Prostate gland (tissue), 2 donors: ENCODE data around the gene RFT1. TPM values are rescaled to one million over a fixed set of nuclear protein-coding genes. Genes with fewer than 3 reads are reported as not detected.

Source experiments
- DNase-seq: peaks from one replicate; pipeline ENCODE4 v3.0.0-alpha.2; 2019; ENCODE audit warnings: low spot score
- H3K27ac ChIP-seq, 2 donors: fragments of 200-600 bp; sonication (generic); 2 replicates each; pipeline ENCODE4 v1.5.1; 2017 to 2019
- H3K27me3 ChIP-seq: fragments of 200-600 bp; sonication (generic); replicated peaks from 2 replicates; pipeline ENCODE4 v1.5.1; 2019; ENCODE audit not compliant: insufficient read depth
- H3K36me3 ChIP-seq, 2 donors: fragments of 200-600 bp; sonication (generic); 1 replicate in 1 of 2; 2 replicates in 1 of 2; pipeline versions ENCODE4 v1.5.1 to v1.8.1; 2017 to 2019
- H3K4me1 ChIP-seq: fragments of 200-600 bp; sonication (generic); replicated peaks from 2 replicates; pipeline ENCODE4 v1.5.1; 2019
- H3K4me3 ChIP-seq, 2 donors: fragments of 200-600 bp; sonication (generic); 2 replicates each; pipeline ENCODE4 v1.5.1; 2017 to 2019
- H3K9me3 ChIP-seq: fragments of 200-600 bp; sonication (generic); 2 replicates; pipeline ENCODE4 v1.5.1; 2017
- CTCF ChIP-seq, 4 experiments: fragments of 200-600 bp in 2 of 4; fragments of 450-650 bp in 2 of 4; sonication (generic) in 2 of 4; IDR thresholded peaks; 1 replicate in 3 of 4; 2 replicates in 1 of 4; pipeline ENCODE4 v1.5.1; 2016 to 2019; ENCODE audit warnings: antibody characterized with exemption in 4 of 4, mild to moderate bottlenecking in 2 of 4, moderate library complexity in 2 of 4
- POLR2A ChIP-seq: fragments of 450-650 bp; IDR thresholded peaks from one replicate; pipeline ENCODE4 v1.6.1; 2016; ENCODE audit warnings: antibody characterized with exemption, mild to moderate bottlenecking
- POLR2AphosphoS5 ChIP-seq: sonication (generic); formaldehyde crosslinking; IDR thresholded peaks from one replicate; pipeline ENCODE4 v1.6.1; 2017; ENCODE audit warnings: antibody characterized with exemption
- WGBS: methylation state at CpG from one replicate; pipeline ENCODE4 v1.1.5; 2018; 5-methylcytosine and 5-hydroxymethylcytosine counted together
- intact Hi-C: fragments of 100-400 bp; cut with DNase I; formaldehyde crosslinking; loops from one replicate; pipeline ENCODE4 v1.14.2; 2022
- total RNA-seq, 2 donors: library from RNA; depleted of rRNA; stranded (reverse); fragments of >200 nt; gene quantifications; one replicate each; pipeline ENCODE4 v1.1.0, GENCODE V29; 2016

RFT1 gene
- total RNA-seq, 2 donors from 2014 or later, result 10.3 to 31.1 TPM

- Histone ChIP-seq H3K9me3 (no peaks in the 10 kb centered on the region), H3K36me3 (no peaks in the 10 kb centered on the region), H3K4me1 (no peaks in the 10 kb centered on the region), H3K27ac (no peak overlapping the region), H3K27me3 (no peaks in the 10 kb centered on the region), H3K4me3 (no peak overlapping the region)
- no peak for DNase-seq
- intact Hi-C loops, result no loop called here
- TF ChIP-seq POLR2AphosphoS5 (no peak), CTCF (IDR thresholded peaks at IDR 0.05) (no peak), POLR2A (no peak)
- 97% methylated on average over 3 of the region's 3 CpGs for WGBS
Observed at GRCh38 chr3:53042651-53043050, 87.6 kb downstream of the RFT1 start.

- Histone ChIP-seq H3K27me3 (no peaks in the 10 kb centered on the region), H3K27ac (no peak overlapping the region), H3K36me3 (no peaks in the 10 kb centered on the region), H3K4me3 (no peak overlapping the region), H3K9me3 (no peaks in the 10 kb centered on the region), H3K4me1 (no peaks in the 10 kb centered on the region)
- intact Hi-C loops, result no loop called here
- DNase-seq, result no peak
- TF ChIP-seq POLR2AphosphoS5, result no peak
- TF ChIP-seq POLR2A, result no peak
- no peak for TF ChIP-seq CTCF (IDR thresholded peaks at IDR 0.05)
Observed at GRCh38 chr3:53040351-53040820, 89.8 kb downstream of the RFT1 start.

GRCh38 chr3:53039376-53039752 is 90.9 kb downstream of the RFT1 start:
- Histone ChIP-seq H3K27ac (no peak overlapping the region), H3K4me1 (no peaks in the 10 kb centered on the region), H3K36me3 (no peaks in the 10 kb centered on the region), H3K4me3 (no peak overlapping the region), H3K9me3 (no peaks in the 10 kb centered on the region), H3K27me3 (no peaks in the 10 kb centered on the region)
- intact Hi-C loops, result no loop called here
- DNase-seq, result no peak
- WGBS, result 86% methylated on average over 2 of the region's 2 CpGs
- no peak for TF ChIP-seq POLR2A
- no peak for TF ChIP-seq CTCF (IDR thresholded peaks at IDR 0.05)

- 93% methylated on average over 5 of the region's 5 CpGs for WGBS
- intact Hi-C loops, result no loop called here
Observed at GRCh38 chr3:53038679-53039375, 91.4 kb downstream of the RFT1 start.

More at GRCh38 chr3:53038679-53039375, 91.4 kb downstream of the RFT1 start:
- Histone ChIP-seq H3K9me3 (no peaks in the 10 kb centered on the region), H3K27ac (no peak overlapping the region), H3K27me3 (no peaks in the 10 kb centered on the region), H3K4me1 (no peaks in the 10 kb centered on the region), H3K4me3 (no peak overlapping the region), H3K36me3 (no peaks in the 10 kb centered on the region)
- DNase-seq, result no peak
- TF ChIP-seq POLR2AphosphoS5 (no peak), POLR2A (no peak), CTCF (IDR thresholded peaks at IDR 0.05) (no peak)

Other genes with a start within 250 kb of the RFT1 start
- gene STIMATE, start 232.9 kb downstream of the RFT1 start, total RNA-seq, result 10 to 100 TPM in 1 of 2 donors, 1 to 10 TPM in 1; 7.2 to 20.5 TPM
- 10 to 100 TPM; 35.3 to 37.4 TPM for gene SFMBT1, start 84.4 kb downstream of the RFT1 start, total RNA-seq
- gene PRKCD, start 30.8 kb upstream of the RFT1 start, total RNA-seq, result 10 to 100 TPM; 33.4 to 57.9 TPM
- gene TKT, start 125.6 kb upstream of the RFT1 start, total RNA-seq, result 100 to 1,000 TPM; 187 to 226 TPM
- gene DCP1A, start 217.1 kb upstream of the RFT1 start, total RNA-seq, result 10 to 100 TPM; 13.0 to 33.0 TPM